KOPT-K1 (cell line): Measurements from ENCODE around the gene INO80C.

Source experiments
- H3K27ac ChIP-seq: fragments of 200-600 bp; sonication (generic); 2 replicates; pipeline ENCODE4 v1.5.1; 2016; ENCODE audit warnings: antibody characterized with exemption, mild to moderate bottlenecking, low read depth, low read length; ENCODE audit not compliant: poor library complexity, severe bottlenecking
- H3K36me3 ChIP-seq: fragments of 200-600 bp; sonication (generic); 2 replicates; pipeline ENCODE4 v1.5.1; 2017; ENCODE audit warnings: antibody characterized with exemption, mild to moderate bottlenecking, low read length, moderate library complexity; ENCODE audit not compliant: insufficient read depth
- H3K9me3 ChIP-seq: fragments of 200-600 bp; sonication (generic); 2 replicates; pipeline ENCODE4 v1.5.1; 2017; ENCODE audit warnings: antibody characterized with exemption, low read length, mild to moderate bottlenecking; ENCODE audit not compliant: insufficient read depth, poor library complexity, severe bottlenecking

INO80C gene

DNA sequence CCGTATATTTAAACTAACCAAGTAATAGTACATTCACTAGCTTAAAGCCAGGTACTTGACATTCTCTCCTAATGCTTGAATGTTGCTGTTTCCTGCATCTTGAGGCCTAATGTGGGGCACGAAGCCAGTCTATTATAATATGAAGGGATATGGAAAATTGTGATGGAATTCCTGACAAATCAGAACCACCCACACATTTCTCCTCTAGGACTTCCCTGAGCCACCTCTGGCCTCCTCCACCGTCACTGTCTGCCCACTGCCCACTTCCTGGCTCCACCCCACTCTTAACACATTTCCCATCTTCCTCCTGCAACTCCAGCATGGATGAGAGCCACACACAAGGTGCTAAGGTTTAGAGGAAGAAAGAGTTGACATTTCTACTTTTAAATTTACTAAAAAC lies 19.0 kb upstream of the INO80C start:
- H3K9me3 ChIP-seq, result no peaks in the 10 kb centered on the region
- H3K27ac ChIP-seq, result no peak overlapping the region
- H3K36me3 ChIP-seq, result no peaks in the 10 kb centered on the region

DNA sequence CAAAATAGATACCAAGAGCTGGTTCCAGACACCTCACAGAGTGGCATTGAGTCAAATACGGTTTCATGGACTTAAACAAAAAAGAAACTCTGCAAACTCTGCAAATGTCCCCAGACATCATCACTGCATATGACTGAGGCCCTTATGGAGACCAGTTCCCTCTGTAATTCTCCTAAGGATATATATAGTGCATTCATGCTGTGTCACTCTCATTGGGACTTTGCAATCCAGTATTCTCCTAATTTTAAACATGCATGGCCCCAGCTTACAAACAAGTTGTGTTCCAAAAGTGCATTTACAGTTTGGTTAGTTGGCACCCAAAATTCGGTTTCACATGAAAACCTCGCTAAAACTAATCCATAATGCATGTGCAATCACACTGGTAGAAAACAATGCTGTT lies 18.6 kb upstream of the INO80C start:
- no peaks in the 10 kb centered on the region for H3K9me3 ChIP-seq
- H3K27ac ChIP-seq, result no peak overlapping the region
- no peaks in the 10 kb centered on the region for H3K36me3 ChIP-seq

DNA sequence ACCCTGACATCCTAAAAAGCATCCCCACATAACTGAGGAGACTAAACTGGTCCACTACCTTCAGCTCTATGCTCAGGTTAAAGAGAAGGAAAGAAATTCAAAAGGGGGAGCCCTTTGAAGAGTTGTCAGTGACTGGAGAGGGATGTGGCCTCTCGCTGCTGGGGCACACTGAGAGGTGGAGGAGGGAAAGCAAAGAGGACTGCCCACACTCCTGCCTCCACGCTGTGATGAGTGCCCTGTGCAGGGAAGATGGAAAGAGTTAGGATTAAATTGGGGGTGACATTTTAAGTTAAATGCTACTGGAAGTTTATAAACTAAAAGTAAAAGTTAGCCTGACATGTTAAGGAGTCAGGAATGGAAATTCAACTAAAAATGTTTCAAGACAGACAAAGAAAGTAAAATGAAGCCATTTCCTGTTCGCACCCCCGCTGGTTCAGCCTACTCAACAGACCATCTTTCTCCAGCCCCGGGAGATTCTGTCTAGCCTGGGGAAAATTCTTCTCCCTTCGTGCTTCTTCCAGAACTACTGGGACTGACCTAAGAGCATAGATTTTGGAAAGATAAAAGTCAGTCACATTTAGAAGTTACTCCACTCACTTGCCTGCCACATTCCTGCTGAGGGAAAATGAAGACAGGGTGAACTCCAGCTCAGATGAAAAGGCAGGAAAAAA lies 17.8 kb upstream of the INO80C start:
- Histone ChIP-seq H3K27ac (no peak overlapping the region), H3K9me3 (no peaks in the 10 kb centered on the region)

DNA sequence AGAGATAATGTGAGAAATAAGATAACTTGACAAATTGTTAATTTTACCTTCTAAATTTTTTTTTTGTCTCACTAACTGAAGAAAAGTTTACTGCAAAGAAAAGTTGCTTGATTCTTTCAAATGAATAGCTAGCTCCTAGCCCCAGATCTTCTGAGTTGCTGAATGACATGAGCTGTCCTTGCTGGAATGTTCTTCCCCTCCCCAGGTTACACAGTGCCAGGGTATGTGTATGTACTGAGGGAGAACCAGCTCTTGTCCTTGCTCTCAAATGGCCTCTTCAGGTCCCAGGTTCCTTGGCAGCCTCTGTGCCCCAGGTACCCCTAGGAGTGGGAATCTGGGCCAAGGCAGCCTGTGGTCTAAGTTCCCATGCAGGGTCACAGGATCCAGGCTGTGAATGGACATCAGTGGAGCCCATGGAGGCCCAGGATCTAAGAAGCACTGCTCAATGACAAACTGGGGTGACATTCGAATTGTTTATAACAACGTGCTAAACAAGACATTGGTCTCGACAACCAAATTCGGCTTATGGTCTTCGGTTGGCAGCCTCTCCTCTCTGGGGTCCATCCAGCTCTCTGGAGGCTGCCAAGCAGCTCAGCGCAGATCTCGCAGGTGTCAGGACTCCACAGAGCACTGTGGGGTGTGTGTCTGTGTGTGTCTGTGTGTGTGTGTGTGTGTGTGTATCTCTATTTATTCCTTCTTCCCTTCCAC lies 17.1 kb upstream of the INO80C start:
- Histone ChIP-seq H3K9me3 (no peaks in the 10 kb centered on the region), H3K36me3 (no peaks in the 10 kb centered on the region), H3K27ac (no peak overlapping the region)

More for the DNA sequence above, 17.8 kb upstream of the INO80C start:
- no peaks in the 10 kb centered on the region for H3K36me3 ChIP-seq

DNA sequence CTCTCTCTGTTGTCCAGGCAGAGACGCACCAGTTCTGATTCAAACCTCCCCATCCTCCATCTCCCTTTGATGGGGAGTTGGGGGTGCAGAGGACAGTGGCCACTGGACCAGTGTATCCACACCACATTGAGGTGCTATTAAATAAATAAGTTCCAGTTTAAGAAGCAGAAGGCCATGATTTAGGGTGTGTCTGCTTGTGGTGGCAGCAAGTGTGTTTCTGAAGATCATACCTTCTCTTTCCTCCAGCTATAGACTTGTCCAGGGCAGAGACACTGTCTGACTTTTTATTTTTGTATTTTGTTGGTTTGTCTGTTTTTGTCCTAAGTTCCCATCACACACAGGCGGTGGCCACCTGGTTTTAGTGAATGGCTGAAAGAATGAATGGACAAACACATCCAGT lies 16.5 kb upstream of the INO80C start:
- no peaks in the 10 kb centered on the region for H3K36me3 ChIP-seq
- H3K9me3 ChIP-seq, result peaks cover 1% of the 10 kb centered on the region
- no peak overlapping the region for H3K27ac ChIP-seq

DNA sequence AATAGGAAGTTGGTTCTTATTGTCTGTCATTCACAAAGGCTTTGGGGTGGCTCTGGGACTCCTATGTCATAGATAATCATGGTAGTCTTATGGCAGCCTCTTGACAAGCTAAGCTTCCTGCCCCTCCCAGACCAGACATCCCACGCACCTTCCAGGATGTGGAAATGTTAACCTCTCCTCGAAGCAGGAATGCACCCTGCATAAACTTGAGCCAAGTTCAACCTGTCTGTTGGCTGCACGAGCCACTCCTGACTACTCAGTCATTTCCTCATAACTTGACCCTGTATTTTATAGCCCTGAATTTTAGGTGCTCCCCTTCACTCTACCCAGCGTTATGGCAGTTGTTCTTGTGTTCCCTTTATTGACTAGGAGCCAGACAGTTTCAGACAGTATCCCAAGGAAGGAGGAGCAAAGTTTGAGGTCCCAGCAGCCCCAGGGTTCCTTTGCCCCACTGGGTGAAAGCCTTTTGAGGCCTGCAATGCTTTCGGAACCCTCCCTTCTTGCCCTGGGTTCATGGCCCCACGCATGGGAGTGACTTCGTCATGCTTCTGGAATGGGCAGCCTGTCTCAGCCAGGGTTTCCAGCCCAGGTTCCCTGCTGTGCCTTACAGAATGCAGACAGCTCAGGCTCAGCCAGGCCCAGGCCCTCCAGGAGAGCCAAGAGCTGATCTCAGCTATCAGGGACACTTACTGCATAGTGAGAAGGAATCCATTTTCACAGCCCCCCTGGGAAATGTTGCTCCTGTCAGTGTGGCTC lies 15.6 kb upstream of the INO80C start:
- no peak overlapping the region for H3K27ac ChIP-seq

DNA sequence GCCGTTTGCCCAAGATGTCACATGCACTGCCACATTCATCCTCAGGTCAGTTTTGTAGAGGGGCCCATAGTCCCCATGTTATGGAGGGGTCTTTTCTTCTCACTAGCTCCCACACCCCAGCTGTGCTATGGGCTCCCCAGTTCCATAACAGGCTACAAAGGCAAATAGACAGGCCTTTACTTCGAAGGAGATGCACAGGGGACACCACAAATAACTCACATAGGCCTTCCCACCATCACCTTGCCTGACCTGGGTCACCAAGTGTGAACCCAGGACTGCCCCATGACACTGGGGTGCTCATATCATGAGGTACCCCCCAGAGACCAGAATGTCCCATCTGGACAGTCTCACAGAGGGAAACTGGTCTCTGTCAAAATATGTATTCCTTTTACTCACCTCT lies 15.0 kb upstream of the INO80C start:
- Histone ChIP-seq H3K36me3 (no peaks in the 10 kb centered on the region), H3K9me3 (peaks cover 6% of the 10 kb centered on the region), H3K27ac (no peak overlapping the region)

More for the DNA sequence above, 15.6 kb upstream of the INO80C start:
- Histone ChIP-seq H3K9me3 (peaks cover 6% of the 10 kb centered on the region), H3K36me3 (no peaks in the 10 kb centered on the region)

DNA sequence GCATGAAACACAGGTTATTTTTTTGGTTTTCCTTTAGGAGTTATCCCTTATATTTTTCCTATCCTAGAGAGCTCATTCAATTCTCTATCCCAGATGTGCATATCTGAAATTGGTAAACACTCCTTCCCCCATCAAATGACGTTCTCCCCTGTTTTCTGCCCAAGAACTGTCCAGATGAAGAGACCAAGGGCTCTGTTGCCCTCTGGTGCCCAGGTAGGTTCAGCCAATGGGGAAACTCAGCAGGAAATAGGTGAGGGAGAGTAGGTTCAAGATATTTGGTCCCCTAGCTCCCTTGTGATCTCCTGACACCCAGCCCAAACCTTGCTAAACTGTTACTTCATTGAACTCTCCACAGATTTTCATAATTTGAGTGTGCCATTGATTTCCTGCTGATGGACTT lies 14.1 kb upstream of the INO80C start:
- Histone ChIP-seq H3K9me3 (peaks cover 6% of the 10 kb centered on the region), H3K27ac (no peak overlapping the region), H3K36me3 (no peaks in the 10 kb centered on the region)

DNA sequence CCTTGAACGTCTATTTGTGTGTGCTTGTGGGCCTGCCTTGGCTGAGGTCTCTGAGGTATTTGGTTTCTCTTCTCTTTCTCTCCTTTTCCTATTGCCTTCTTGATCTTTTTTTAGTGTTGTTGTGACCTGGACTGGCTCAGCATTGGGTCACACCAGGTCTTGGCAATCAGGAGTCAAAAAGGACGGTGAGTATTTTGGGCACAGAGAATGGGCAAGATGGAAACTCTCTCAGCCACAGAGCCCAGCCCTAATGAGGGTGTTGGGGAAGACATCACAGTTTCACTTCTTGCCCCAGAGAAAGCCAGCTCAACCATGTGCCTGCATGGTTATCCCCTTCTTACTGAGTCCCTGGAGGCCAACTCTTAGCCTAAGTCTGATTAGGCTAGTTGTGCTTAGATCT lies 13.7 kb upstream of the INO80C start:
- Histone ChIP-seq H3K27ac (no peak overlapping the region), H3K36me3 (no peaks in the 10 kb centered on the region), H3K9me3 (peaks cover 6% of the 10 kb centered on the region)

DNA sequence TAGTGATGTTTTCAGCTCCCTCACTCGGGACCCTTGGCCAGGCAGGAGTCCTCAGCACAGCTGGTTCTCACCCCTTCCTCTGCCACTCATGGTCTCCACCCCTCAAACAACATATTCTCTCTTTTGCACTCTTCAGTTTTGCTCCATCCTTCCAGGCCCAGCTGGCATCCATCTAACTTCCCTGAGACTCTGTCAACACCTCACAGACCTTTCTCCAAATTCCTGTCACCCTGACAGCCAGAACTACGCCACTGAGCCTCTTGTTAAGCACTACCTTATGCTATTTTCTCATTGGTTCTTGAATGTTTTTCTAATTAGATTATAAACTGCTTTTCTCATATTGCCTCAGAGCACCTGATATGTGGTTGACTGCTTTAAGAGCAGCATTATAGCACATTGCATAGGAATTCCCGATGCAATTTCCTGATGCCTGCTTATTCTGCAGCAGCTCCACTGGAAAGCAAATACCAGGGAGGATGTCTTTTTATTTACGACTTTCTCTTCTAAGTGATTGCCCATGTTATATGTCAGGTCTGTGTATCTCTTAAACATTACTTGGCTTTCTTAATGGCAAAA lies 12.4 kb upstream of the INO80C start:
- H3K27ac ChIP-seq, result no peak overlapping the region
- no peaks in the 10 kb centered on the region for H3K36me3 ChIP-seq
- peaks cover 6% of the 10 kb centered on the region for H3K9me3 ChIP-seq

DNA sequence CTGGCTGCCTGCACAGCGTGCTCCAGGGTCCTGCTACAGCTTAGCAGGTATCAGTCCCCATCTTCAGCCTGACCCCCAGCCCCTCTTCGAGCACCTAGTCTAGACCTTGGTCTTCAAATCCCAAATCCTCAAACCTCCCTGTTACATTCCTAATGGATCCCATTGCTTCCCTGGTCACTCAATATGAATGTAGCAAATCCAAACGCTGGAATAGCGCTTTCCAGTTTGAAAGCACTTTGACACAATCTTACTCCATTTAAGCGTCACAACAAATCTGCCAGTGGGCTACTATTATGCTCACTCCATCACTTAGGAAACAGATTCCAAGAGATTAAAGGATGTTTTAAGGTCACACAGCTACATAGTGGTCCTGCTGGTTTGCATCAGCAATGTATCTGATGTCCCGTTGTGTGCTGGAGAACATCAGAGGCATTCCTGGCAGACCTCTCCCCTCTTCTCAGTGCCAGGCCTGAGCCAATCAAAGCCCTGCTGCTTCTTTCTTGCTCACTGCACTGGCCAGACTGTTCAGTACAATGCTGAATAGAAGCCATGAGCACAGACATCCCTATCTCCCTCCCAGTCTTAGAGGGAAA lies 11.1 kb upstream of the INO80C start:
- Histone ChIP-seq H3K27ac (no peak overlapping the region), H3K36me3 (no peaks in the 10 kb centered on the region), H3K9me3 (peaks cover 6% of the 10 kb centered on the region)

DNA sequence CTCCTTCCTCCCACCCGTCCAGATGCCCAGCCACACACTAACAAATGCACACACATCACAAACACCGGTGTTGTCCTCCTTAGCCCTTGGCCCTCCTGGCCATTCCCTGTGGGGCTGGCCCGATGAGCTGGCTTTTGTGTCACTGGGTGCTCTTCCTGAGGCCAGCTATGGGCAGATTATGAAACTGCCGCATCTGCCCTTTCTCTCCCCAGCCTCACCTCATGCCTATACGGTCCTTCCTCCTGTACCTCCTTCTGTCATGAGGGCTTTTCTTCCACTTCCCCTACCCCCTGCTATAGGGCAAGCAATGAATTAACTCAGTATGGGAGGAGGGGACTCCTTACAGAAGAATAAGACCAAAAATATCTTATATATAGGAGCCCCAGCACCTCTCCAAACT lies 10.3 kb upstream of the INO80C start:
- Histone ChIP-seq H3K27ac (no peak overlapping the region), H3K36me3 (no peaks in the 10 kb centered on the region), H3K9me3 (peaks cover 6% of the 10 kb centered on the region)

DNA sequence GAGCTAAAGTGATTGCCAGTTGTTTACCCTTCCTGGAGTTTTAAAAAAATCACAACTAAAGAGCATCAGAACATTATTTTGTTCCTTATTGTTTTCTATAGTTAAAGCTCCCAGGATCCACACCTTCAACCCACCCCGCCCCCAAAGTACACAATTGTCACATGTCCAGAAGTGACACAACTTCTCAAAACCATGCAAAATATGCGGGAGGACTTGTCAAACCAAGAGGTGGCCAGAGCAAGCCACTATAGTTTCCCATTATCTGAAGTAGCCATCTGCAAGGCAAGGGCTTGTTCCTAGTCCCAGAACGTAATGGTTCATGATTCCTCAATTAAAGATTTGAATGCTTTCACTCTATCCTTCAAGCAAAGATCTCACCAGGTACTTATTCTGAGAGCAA lies 9.9 kb upstream of the INO80C start:
- Histone ChIP-seq H3K9me3 (peaks cover 6% of the 10 kb centered on the region), H3K27ac (no peak overlapping the region), H3K36me3 (no peaks in the 10 kb centered on the region)

DNA sequence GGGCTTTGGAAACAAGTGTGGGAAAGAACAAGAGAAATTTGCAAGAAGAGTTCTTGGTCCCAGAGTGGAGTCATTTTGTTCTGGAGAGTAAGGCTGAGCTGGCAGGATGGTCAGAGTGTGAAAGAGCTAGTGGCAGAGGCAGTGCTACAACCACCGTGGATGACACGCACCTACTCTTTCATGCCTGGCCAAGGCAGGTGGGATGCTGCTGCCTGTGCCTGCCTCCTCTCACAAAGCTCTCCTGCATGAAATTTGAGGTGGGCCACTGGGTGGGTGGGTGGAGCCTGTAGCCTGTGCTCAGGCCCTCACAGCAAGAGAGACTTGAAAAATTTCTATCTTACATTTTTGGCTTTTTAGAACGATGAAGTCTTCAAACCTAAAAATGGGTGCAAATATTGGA lies 9.4 kb upstream of the INO80C start:
- peaks cover 6% of the 10 kb centered on the region for H3K9me3 ChIP-seq
- H3K36me3 ChIP-seq, result no peaks in the 10 kb centered on the region
- no peak overlapping the region for H3K27ac ChIP-seq
